GM13976 (cell line): ENCODE results near the gene CRADD.

ENCODE experiments used
- DNase-seq: peaks from one replicate; pipeline ENCODE4 v3.0.0; 2012; ENCODE audit warnings: low spot score
- CTCF ChIP-seq: IDR thresholded peaks from 2 replicates; pipeline ENCODE4 v1.5.1; 2012; ENCODE audit warnings: borderline replicate concordance, mild to moderate bottlenecking; ENCODE audit not compliant: insufficient read depth; ENCODE audit errors: extremely low read depth, missing control alignments, control extremely low read depth
- in situ Hi-C: fragments of 300-500 bp; cut with MboI; formaldehyde crosslinking; loops from one replicate; pipeline ENCODE4 v1.12.0; 2022; ENCODE audit warnings: low sequenced_read_pairs, mixed read lengths, inconsistent platforms; ENCODE audit not compliant: unreplicated experiment

The CRADD gene

GRCh38 chr12:93850481-93851256 lies 173.5 kb downstream of the CRADD start:
- in situ Hi-C loops, result no loop called here
- no peak for DNase-seq
- TF ChIP-seq CTCF, result no peak

- TF ChIP-seq CTCF, result no peak
- no peak for DNase-seq
- in situ Hi-C loops, result no loop called here
These were observed 174.1 kb downstream of the CRADD start for GRCh38 chr12:93851257-93851671.

GRCh38 chr12:93852173-93852591 lies 175.0 kb downstream of the CRADD start:
- no peak for TF ChIP-seq CTCF
- no peak for DNase-seq
- in situ Hi-C loops, result no loop called here

GRCh38 chr12:93853698-93854478 lies 176.7 kb downstream of the CRADD start:
- TF ChIP-seq CTCF, result no peak
- DNase-seq, result no peak
- in situ Hi-C loops, result no loop called here

- TF ChIP-seq CTCF, result no peak
- in situ Hi-C loops, result no loop called here
- no peak for DNase-seq
These were observed 178.1 kb downstream of the CRADD start for GRCh38 chr12:93855261-93855660.

- DNase-seq, result no peak
- in situ Hi-C loops, result no loop called here
These were observed 179.4 kb downstream of the CRADD start for GRCh38 chr12:93856611-93857010.

More at GRCh38 chr12:93856611-93857010, 179.4 kb downstream of the CRADD start:
- TF ChIP-seq CTCF, result no peak
